IPS DF 4.7 (cell line): Measurements from ENCODE around the gene CRLF1.
"Not testable (repeated sequence)": the region's sequence is repeated elsewhere in the genome, so short reads cannot be mapped to it uniquely, and the experiment has no call there.

Experiments
- DNase-seq: peaks from one replicate; pipeline ENCODE4 v3.0.0-alpha.2; 2013; ENCODE audit warnings: low spot score; ENCODE audit errors: extremely low read depth

Gene CRLF1

DNA sequence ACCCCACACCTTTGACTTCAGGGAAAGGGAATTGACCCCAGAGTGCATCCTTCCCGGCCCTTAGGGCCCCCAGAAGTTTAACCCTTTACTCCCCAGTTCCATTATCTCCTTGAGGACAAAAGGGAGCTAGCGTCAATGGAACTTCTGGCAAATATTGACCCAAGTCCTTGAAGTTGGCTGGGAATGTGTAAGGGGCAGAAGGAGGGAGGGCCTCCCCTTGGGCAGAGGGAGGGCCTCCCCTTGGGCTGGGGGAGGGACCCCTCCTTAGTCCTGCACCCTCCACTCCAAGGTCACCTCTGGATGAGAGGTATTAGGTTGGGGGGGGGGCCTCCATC lies 3.1 kb upstream of the CRLF1 start:
- no peak for DNase-seq

DNA sequence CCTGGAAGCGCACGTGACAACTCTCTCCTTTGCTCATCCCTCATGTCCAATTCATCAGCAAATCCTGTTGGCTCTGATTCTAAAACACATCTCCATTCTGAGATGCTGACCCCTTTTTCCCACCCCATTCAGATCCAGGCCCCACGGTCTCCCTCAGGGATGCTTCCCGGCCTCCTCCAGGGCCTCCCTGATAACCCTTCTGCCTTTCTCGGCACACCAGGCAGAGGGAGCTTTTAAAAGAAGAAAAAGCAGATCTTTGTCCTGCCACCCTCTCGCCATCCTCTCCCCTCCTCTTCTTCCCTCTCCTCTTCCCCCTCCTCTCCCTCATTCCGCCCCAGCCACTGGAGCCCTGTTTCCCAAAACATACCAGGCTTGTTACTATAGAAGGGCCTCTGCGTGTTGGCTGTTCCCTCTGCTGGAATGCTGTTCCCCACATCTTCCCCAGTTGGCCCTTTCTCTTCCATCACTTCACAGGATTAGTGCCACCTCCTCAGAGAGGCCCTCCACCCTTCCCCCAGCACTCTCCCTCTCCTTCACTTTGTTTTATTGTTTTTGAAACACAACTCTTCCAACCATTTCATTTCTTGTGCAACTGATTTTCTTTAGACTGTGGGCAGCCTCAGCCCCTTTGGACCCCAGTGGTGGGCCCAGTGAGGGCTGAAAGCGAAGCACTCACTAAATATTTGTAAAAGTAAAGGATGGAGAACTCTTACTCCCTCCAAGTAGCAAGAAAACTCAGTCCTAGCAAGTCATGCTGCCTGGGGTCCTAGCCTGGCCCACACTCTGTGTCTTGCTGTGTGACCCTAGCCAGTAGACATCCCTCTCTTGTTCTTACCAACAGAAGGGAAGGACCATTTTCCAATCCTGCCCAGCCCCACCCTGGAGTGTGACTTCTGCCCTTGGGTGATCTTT lies 2.5 kb upstream of the CRLF1 start:
- no peak for DNase-seq

DNA sequence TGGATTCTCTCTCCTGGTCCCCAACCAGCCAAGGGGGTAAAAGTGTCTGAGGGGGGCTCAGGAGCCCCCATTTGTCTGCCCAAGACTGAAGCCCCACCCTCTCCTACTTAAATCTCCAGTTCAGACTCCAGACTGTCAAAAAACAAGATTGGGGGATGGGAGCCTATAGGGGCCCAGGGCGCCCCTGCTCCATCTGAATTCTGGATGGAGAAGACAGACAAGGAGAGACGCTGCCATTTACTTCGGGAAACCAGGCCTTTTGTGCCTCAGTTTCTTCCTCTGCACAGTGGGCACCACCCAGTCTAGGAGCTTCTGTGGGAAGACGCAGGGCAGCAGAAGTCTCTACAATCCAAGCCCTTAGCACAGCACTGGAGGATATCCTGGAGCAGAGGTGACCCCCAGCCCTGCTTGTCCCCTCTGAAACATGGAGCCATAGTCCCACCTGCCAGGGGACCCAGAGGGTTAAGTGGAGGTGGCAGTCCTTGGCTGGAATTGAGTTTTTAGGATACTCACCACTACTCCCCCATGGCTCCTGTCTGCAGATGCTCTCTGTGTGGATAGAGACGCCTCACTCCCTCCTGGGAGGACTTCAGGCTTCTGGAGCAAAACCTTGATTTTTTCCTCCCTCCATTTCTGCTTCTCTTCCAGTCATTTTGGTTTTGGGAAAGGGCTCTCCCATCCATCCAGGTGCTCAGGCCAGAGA lies 1.7 kb upstream of the CRLF1 start:
- no peak for DNase-seq

DNA sequence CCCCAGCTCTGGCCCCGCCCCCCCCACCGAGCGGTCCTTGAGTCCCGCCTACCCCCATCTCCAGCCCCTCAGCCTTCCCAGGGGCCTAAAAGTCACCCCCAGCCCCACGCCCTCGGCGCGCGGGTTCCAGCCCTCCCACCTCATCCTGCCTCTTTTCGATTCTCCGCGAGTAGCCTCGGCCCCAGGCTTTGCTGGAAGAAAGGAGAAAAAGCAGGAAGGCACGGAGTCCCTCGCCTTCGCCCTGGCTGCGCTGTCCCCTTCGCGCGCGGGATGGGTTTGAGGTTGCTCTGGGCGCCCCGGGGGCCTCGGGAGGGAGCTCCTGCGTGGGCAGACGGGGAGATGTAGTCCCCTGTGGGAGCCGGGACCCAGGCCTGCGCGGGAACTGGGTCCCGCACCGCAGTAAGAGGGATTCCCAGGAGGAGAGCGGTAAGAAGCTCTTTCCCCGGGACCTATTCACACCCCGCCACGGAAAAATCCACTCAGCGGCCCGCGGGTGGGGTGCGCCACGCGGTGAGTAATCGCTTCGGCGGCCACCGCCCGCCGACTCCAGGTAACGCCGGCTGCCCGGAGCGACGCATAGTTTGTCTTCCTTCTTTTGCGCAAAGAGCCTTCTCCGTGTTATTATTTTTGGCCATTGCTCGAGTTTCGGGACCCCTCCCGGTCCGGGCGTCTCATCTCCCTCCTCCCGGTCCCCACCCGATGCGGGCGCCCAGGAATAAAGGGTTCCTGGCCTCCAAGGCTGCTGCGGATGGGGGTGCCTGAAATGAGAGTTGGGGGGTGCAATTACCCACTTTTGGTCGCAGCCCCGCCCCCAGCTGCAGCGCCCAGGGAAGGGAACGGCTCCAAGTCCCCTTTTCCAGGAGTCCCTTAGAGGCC lies 865 bp upstream of the CRLF1 start:
- no peak for DNase-seq

DNA sequence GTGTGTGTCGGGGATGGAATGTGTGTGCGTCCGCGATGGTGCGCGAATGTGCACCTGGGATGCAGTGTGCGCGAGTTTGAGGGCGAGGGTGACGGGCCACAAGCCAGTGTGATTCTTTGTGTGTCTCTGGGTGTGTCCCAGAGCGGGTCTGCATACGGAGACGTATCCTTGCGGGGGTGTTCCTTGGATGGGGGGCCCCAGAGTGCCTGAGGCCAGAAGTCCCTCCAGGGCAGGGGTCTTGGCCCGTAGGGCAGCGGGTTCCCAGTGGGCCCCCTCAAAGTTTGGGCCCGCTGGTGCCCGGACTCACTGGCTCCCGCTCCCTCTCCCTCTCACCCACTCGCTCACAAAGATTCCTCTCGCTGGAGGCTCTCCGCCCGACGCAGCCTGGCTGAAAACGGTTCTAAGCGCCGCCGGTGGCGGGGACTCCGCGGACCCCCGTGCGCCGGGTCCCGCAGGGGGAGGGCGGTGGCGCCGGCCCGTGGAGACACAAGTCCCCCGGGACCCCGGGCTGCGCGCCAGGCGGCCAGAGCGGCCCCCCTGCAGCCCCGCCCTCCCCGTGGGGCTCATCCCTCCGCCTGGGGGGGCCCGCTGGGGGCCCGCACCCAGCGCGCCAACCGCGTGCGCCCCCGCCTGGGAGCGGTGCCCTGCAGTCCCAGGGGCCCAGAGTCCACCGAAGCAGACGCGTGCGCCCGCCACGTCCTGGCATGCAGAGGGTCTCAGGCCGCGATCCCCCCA lies 886 bp downstream of the CRLF1 start:
- no peak for DNase-seq

DNA sequence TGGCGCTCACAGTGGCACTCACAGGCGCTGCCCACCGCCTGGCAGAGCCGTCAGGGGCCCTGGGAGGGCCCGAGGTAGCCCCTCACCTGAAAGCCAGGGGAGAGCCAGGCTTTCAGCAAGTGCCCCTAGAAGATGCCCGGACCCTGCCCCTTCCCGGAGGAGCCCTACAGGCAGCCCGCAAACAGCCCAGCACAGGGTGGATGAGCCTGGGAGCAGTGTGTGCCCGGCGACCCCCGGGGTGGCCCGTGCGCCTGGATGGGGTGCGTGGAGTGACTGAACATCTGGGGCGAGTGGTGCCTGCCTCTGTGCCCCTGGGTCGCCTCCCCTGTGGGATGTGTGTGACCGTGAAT lies 1.4 kb downstream of the CRLF1 start:
- no peak for DNase-seq

DNA sequence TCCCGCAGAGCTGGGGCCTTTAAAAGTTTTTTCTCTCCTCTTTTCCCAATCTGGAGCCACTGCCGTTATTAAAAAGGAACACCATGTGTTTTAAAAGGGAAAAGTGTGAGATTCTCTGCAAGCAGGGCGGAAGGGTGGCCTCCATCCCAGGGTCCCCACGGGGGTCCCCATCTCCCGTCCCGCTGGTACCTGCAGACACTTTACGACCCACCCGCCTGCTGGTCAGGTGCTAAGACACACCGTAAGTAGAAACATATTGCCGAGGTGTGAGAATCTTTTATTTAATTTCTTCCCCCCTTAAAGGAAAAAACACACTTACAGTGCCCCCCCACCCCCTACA lies 1.8 kb downstream of the CRLF1 start:
- no peak for DNase-seq

DNA sequence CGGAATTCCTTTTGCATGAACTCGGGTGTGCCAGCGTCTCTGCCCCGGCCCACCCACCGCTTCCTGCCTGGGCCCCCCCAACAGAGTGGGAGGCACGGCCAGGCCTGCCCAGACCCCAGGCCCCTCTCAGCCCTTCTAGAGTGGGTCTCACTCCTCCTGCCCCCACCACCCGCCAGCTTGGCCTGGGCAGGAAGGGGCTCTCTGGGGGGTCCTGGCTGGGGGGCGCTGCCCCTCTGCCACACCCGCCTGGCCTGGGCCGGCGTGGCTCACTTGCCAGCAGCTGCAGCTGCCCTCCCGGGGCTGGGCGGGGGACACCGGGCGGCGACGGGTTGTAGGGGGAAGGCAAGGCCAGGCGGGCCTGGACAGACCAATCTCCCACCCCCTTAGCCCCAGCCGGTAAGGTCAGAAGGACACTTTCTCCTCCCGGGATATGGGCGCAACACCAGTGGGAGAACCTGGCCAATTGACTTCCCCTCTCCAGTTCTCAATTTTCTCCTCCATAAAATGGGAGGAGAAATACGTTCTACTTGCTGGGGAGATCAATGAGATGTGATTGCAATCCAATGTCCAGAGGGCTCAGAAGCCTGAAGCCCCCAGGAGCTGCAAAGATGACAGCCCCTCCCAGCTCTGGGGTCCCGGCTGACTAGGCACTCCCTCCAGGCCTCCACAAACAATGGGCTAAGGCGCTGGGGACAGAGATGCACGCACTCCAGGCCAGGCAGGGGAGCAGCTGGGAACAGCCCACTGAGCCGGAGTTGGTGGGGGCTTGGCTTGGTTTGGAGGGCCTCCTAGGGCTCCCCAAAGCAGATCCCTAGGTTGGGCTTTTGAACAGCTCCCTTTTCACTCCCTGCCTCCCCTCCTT lies 2.4 kb downstream of the CRLF1 start:
- DNase-seq: no peak

DNA sequence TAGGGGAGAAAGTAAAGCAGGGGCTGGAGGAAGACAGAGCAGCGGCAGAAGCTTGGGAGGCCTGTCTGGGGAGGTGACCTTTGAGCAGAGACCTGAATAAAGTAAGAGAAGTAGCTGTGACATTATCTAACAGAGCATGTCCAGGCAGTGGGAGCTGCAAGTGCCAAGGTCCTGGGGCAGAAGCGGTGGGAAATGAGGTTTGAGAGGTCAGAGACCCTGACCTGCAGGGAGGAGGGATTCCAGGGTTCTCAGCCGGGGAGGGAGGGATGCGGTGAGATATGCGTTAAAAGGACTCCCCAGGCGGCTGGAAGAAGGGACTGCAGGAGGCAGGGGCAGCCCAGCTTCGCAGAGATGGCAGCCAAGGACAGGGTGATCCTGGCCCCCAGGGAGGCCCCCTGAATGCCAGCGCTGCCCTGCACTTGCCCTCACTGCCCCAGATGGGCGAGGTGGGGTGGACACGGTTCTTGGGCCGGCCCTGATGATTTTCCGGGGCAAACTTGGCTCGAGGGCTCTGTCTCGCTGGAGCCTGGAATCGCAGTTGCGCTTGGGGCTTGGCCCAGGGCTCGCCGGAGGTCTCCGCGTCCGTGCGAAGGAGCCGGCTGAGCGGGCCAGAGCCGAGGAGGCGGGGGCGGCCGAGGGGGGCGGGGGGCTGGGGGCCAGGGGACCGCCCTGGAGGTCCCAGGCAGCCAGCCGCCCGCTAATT lies 3.2 kb downstream of the CRLF1 start:
- no peak for DNase-seq

DNA sequence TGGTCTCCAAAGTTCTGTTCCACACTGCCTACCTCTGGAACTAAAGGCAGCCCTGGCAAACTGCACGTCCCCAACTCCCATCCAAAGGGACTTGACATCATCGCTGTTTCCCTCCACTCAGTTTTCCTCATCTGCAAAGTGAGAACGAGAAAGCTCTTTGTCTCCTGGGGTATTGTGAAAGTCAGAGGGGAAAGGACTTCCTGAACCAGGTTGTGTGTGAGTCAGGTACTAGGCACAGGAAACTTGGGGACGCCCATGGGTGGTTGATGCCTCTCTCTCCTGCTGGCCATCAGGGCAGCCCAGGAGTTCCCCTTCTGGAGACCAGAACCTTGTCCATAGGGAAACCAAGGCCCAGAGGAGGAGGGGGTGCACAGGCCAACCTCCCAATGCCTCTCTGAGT lies 4.7 kb downstream of the CRLF1 start:
- no peak for DNase-seq

DNA sequence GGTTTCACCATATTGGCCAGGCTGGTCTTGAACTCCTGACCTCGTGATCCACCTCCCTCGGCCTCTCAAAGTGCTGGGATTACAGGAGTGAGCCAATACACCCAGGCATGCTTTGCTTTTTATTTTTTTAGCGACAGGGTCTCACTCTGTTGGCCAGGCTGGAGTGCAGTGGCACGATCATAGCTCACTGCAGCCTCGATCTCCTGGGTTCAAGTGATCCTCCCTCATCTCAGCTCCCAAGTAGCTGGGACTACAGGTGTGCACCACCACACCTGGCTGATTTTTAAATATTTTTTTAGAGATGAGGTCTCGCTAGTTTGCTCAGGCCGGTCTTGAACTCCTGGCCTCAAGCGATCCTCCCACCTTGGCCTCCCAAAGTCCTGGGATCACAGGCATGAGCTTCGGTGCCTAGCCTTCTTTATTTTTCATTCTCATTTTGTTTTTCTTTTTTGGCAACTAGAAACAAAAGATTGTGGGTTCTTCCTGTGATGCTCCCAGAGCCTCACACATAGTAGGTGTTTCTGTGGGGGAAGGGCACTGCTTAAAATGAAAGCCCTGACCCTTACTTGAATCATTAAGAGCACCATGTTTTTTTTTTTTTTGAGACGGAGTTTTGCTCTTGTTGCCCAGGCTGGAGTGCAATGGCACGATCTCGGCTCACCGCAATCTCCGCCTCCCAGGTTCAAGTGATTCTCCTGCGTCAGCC lies 5.8 kb downstream of the CRLF1 start:
- DNase-seq: not testable (repeated sequence)

DNA sequence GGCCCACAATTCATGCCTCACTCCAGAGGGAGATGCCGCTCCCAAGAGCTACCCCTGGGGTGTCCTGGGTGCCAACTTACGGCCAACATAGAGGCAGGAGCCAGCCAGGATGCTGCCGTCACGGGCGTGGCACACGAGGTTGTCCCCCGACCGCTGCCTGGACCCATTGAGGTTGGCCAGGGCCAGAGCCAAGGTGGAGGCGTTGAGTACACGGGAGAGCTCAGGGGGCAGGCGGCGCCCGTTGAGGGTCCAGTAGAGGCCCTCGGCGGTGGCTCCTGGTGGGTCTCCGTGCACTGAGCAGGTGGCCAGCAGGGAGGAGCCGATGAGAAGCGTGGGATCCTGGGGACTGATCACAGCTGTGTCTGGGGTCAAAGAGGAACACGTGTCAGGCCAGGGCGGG lies 7.1 kb downstream of the CRLF1 start:
- no peak for DNase-seq

DNA sequence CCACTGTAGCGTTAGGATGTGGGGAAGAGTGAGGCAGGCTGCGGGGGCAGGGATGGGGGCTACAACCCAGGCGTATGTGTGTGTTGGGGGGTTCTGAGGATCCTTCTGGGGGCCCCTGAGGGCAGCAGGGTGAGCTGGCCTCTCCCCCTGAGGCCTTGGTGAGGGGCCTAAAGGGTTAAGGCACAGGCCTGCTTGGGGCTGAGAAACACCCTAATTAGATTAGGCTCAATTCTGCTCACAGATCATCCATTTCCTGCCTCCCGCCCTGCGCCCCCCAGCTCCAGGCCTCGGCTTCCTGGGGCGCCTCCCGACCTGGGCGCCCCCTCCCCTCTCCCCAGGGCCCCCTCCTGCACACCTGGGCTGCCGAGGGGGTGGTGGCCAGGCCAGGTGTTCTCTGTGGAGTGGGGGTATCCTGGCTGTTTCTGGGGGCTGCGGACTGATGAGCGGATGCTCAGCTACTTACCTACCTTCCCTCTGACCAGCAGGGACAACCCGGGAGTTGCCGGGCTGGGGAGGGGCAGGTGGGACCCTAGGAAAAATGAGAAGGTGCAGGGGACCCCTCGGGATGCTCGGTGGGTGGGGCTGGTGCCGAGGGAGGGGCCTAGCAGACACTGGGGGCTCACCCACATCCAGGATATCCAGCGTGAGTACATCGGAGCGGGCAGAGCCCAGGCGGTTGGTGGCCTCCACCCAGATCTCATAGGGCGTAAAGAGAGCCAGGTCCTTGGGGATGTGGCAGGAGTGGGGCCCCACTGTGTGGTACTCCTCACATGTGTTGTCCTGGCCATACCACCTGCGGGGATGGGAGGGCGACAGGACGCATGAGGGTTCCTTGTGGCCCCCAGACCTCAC lies 8.6 kb downstream of the CRLF1 start:
- no peak for DNase-seq

DNA sequence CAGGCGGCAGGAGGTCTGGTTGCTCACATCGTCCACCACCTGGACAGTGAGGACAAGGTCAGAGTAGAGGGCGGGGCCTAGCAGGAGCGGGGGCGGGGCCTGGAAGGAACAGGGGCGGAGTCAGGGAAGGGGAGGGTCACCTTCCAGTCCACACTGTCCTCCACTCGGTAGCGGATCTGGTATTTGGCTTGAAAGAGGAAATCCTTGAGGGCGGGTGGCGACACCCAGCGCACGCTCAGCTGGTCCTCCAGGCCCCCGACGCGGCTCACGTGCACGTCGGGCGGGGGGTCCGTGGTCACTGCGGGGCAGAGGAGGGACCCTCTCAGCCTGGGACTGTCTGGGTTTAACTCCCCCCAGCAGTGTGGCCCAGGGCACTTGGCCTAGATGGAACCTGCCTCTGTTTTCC lies 9.8 kb downstream of the CRLF1 start:
- DNase-seq: no peak

DNA sequence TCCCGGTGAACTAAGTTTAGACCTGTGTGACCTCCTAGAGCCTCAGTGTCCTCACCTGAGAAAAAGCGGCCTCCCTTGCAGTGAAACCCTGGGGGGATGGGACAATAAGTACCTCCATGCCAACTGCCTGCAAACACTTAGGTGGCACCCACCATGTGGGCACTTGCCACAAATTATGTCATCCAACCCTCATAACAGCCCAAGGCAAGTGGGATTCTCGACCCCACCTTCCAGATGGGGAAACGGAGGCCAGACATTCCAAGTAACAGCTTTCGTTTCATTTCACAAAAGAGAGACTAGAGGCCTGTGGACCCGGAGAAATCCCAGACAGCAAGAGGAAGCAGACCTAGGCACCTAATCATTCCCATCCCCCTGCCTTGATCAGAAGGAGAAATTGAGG lies 11.1 kb downstream of the CRLF1 start:
- no peak for DNase-seq

DNA sequence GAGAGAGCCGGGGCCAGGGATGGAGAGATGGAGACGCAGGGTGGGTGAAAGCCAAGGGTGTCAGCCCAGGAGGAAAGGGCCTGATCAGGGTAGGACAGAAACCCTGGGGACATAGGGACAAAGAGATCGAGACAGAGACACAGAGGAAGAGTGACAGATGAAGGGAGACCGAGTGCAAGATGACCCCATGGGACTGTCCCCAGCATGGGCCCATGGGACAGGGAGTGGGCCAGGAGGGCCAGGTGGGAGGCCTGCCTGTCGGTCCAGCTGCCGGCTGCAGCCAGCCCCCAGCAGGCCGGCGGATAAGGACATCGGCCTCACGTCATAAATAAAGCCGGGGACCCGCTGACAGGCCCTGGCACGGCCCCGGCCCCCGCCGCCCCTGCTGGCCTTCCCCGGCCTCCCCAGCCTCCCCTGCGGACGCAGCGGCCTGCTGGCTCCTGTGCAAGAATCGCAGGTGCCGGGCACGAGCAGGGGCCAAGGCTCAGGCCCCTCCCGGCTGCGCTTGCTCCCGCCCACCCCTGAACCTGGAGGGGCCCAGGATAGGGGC lies 11.7 kb downstream of the CRLF1 start:
- no peak for DNase-seq

DNA sequence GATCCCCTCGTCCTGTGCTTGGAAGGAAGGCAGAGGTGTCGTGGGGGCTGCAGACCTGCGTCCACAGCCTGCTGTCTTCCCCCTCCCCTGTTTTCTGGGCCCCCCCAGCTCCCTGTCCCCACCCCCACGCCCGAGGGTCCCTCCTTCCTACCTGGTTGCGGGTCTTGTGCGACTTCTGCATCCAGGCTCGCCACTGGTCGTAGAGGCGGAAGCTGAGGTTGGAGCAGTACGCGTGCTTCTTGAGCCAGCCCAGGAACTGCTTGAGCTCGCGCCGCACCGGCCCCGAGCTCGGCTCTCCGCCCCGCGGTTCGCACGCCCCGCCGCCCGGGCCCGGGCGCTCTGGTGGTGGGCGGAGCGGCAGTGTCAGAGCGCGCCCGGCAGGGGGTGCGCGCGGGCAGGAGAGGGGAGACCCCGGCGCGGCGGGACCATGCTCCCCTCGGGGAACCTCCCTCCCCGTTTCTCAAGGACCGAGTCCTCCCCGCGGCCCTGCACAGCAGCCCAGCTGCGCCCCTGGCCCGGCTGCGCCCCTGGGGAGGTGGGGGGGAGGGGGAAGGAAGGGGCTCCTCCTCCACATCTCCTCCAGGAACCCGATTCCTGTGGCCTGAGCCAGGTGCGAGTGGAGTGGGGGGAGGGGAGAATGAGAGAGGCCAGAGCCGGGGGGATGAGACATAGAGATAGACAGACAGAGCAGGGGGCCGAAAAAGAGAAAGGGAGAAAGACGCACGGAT lies 12.3 kb downstream of the CRLF1 start:
- no peak for DNase-seq
